DMS53 (cell line): ENCODE measurements around the gene DOHH.
"Not testable (repeated sequence)": the region's sequence is repeated elsewhere in the genome, so short reads cannot be mapped to it uniquely, and the experiment has no call there.

ENCODE experiments used
- DNase-seq: peaks from one replicate; lab custom pipeline; 2025; lab: John Stamatoyannopoulos, UW

Gene DOHH

GRCh38 chr19:3519126-3519525 lies 18.7 kb upstream of the DOHH start:
- DNase-seq, result no peak

GRCh38 chr19:3518659-3519058 lies 18.2 kb upstream of the DOHH start:
- no peak for DNase-seq

DNA sequence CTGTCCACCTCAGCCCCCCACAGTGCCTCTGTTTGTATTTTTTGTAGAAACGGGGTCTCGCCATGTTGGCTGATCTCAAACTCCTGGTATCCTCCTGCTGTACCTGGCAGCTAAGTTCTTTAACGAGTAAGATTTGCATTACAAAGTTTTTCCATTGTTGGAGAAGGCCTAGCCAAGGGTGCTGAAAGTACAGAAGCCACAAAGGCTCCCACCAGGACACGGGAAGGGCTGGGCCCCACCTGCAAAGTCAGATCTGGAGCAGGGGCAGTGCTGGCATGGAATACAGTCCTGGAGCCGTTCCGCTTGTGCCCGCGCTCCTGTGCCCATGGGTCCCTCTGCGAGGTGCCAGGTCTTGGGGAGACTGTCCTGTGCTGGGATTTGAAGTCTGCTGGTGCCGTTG lies 17.8 kb upstream of the DOHH start:
- no peak for DNase-seq

DNA sequence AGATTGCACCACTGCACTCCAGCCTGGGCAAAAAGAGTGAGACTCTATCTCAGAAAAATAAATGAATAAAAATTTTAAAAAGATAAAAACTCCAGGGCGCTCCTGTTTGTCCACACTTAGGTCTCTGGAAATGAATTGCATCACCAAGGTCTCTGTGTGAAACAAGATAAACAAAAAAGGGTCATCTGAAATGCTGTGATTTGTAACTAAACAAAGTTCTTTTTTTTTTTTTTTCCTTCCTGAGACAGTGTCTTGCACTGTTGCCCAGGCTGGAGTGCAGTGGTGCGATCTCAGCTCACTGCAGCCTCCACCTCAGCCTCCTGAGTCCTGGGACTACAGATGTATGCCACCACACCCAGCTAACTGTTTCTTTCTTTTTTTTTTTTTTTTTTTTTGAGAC lies 17.2 kb upstream of the DOHH start:
- DNase-seq, result no peak

- DNase-seq, result peak; percentile 93
Measured at GRCh38 chr19:3516675-3517207, 16.3 kb upstream of the DOHH start.

DNA sequence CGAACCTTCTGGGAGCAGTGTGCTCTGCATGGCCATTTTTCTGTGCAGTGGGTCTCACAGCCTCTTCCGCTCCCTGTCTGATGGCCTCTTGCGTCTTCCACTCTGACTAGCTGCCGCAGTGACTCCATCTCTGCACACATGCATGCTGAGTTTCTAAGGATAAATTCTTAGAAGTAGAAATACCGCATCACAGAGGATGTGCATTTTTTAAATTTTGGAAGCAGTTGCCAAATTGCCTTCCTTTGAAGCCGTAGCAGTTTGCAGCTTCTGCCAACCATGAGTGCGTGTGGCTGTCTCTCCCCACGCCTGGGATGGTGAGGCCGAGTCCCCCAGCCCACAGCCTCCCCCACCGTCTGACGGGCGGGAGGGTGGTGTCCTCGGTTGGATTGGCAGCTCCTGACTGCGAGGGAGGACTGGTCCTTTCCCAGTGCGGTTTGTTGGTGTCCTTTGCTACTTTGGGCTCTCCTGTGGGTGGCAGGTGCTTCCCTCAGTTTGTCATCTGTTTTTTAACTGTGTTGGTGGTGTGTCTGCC lies 15.5 kb upstream of the DOHH start:
- DNase-seq, result no peak

DNA sequence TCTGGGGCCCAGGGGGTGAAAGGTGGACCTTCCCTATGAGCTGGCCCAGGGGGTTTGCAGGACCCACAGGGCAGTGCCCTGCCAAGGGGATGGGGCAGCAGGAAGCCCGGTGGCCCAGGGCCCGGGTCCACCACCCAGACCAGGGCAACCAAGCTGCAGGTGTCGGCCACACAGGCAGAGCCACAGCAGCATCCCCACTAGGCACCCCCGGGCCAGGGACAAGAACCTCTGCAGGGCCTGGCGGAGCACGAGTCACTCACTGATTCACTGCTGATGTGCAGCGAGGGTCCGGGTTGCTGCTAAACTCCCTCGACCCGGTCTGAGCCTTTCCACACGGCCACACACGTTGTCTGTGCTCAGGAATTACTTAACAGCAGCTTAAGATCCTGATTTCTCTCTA lies 14.5 kb upstream of the DOHH start:
- no peak for DNase-seq

DNA sequence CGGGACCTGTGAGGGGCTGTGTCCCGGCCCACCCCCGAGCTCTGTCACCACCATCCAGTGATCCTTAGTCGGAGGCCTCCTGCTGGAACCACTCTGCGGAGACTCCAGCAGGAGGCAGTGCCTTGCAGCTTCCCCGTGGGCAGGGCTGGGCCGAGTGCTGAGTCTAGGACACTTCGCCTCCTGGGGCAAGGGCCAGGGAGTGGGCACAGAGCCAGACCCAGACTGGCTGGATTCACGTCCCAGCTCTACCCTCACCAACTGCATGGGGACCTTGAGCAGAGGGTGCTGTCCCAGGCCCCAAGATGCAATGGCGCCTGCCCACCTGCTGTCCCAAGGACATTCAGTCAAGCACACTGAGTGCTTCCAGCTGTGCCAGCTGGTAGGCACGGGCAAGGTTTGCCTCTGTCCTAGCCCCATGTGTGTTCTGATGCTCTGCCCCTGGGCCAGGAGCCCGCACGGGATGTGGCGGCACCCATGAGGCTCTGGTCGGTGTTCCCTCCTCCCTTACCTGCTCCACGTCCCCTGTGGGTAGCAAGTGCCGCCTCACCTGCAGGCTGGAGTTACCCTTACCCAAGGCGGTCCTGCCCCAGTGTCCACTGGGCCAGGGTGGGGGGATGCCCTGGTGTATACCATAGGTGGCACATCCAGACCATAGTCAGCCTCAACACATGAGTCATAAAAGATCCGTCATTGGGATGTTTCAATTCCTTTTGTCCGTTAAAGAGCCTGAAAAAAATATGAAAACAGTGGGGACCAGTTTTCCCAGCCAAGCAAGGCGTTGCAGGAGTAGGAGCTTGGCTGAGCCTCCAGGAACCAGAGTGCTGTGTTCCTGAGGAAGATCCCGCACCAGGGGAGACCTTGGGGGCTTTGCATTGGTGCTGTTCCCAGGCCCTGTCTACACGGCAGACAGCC lies 13.0 kb upstream of the DOHH start:
- no peak for DNase-seq

DNA sequence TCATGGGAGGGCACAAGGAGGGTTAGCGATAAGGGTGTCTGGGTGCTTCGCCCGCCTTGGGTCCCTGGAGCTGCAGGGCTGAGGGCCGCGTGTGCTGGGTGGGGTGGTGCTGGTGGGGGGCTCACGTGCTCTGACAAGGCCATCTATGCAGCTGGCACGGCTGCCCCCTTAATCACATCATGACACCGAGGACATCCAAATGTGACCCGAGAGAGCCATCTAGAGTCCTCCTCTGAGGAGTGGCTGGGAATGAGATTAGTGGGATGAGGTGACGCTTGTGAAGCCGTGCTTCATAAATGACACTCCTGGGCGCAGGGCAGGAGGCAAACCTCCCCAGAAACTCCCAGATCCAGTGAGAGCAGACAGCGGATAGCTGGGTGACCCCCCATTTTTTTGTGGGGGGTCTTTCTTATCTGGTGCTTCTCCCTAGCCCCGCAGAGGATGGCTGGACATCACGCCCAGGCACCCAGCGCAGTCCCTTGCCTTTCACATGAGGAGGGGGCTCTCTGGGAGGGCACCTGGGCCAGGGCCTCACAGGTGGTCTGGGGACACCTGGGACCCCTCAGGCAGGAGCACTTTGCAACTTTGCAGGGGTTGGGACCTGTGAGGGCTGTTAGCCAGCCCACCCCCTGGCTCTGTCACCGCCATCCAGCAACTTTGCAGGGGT lies 12.2 kb upstream of the DOHH start:
- no peak for DNase-seq

DNA sequence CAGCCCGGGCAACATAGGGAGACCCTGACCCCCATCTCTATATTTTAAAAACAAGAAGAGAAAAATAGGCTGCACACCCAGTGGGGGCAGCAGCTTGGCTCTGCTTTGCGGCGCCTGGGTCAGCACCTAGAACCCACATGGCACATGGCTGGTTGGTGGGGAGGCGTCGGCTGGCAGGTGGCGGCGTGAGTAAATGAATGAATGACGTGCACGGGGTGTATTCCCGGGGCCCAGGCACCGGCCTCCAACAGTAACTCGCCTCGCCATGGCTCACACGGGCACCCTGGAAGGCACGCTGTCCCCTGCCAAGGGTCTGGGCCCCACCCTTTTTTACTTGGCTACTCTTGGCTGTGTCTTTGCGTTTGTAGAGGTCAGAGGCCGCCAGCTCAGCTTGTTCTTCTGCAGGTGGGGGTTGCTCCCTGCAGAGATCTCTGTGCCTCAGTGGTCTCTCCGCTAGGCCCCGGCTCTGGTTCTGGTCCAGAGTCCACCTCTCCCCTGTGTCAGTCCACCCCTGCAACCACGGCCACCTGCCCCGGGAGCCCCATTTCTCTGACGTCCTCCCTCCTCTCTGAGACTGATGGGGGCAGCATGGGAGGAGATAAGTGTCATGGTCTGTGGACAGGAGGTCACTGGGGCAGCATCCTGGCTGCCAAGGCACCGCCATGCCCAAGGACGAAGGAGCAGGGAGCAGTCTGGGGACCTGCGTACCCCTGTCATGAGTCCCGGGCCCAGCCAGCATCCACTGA lies 11.2 kb upstream of the DOHH start:
- DNase-seq, result no peak

- no peak for DNase-seq
Measured at GRCh38 chr19:3510727-3511126, 10.3 kb upstream of the DOHH start.

DNA sequence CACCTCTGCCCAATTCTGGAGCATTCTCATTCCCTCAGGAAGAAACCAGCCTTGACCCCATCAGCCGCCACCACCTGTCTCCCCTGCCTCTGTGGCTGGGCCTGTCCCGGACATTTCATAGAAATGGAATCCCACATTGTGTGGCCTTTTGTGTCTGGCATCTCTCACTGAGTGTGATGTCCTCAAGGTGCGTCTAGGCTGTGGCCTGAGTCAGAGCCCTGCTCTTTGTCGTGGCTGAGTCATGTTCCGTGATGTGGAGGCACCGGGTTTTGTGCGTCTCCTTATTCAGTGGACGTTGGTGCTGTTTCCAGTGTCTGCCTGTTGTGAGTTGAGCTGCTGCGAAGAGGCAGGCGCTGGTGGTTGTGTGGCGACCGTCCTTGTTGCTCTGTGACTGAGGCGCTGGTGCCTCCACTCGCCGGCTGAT lies 9.1 kb upstream of the DOHH start:
- DNase-seq, result no peak

GRCh38 chr19:3508771-3509535 lies 8.5 kb upstream of the DOHH start:
- DNase-seq, result no peak

- DNase-seq, result not testable (repeated sequence)
Measured at GRCh38 chr19:3508121-3508661, 7.7 kb upstream of the DOHH start.

DNA sequence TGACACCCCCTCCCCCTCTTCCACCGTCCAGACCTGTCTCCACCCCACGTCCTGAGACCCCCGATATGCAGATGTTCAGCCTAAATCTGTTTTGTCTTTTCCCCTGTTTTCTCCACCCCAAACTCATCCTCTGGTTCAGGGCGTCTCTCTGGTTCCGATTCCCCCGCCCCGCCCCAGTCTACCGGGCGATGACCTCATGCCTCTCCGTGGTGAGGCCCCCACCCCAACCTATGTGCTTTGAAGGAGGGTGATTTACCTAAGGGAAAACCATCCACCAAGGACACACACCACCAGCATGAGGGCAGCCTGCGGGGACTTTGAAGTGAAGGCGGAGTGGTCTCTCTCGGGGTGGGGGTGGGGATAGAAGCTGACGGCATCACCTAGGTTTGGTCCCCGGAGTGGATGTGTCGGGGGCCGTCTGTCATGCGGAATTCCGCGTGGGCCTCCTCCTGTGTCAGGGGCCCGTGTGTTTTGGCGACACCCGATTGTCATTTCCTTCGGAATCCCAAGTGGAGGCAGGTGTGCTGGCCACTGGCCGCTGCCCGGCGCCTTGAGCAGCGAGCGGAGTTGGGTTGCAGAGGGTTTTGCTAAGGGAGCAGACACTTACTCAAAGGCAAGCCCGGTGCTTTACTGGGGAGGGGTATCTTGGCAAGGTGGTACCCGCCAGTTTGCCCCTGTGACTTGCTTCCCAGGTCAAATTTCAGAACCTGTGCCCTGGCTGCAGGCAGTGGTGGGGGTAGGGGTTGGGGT lies 7.1 kb upstream of the DOHH start:
- DNase-seq, result no peak

DNA sequence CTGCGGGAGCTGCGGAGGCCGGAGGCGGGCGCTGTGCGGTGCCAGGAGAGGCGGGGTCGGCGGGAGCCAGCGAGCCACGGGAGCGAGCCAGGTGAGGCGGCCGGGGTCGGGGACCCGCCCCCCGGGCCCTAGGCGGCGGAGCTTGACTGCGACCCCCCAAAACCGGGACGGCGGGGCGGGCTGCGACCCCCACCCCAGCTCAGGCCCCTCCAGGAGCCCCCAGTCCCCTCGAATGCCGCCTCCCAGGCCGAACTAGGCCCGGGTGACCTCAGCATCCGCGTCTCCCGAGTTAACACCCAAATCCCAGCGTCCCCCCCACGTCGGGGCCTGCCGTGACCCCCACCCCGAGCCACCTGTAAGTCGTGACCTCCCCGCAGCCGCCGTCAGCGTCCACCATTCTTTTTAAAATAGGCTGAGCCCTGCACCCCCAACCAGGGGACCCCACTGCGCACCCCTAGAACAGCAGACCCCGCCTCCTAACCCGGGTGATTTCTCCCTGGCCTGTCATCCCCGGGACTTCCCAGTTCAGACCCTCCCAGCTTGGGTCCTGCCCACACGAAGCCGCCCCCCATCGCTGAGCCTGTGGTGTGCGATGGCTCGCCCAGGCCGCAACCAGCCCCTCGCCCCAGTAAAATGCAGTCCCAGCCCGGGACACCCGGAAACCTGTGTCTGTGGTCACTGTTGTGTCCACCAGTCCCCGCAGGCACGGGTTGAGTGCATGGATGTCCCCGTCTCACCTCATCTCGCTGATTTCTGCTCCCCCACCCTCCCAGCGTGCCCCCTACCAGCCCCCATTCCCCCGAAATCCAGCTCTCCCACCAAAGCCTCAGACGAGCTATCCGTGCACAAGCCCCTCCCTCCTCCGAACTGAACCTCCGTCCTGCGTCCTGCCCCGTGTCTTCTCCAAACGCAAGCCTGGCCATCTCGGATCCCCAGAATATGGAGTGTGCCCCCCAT lies 6.2 kb upstream of the DOHH start:
- DNase-seq, result peak; percentile 49

- peak; percentile 98 for DNase-seq
Measured at GRCh38 chr19:3505598-3506383, 5.3 kb upstream of the DOHH start, which contains the start of gene FZR1. Gene FZR1, plus strand, starts transcription at chr19:3506311. Its CDS starts 16,679 bp downstream, at chr19:3522990.

DNA sequence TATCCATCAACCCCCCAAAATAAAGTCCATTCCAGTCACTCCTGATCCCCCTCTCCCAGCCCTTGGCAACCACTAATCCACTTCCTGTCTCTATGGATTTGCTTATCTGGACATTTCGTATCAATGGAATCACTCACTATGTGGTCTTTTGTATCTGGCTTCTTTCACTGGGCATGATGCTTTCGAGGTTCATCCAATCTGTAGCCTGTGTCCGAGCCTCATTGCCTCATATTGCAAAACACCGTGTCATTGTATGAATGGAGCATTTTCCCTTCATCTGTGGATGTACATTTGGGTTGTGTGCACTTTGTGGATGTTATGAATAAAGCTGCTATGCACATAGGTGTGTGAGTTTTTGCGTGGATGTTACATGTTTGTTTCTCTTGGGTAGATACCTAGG lies 4.3 kb upstream of the DOHH start:
- no peak for DNase-seq
